ENCODE results near the gene MYBL2.

Gene MYBL2

DNA sequence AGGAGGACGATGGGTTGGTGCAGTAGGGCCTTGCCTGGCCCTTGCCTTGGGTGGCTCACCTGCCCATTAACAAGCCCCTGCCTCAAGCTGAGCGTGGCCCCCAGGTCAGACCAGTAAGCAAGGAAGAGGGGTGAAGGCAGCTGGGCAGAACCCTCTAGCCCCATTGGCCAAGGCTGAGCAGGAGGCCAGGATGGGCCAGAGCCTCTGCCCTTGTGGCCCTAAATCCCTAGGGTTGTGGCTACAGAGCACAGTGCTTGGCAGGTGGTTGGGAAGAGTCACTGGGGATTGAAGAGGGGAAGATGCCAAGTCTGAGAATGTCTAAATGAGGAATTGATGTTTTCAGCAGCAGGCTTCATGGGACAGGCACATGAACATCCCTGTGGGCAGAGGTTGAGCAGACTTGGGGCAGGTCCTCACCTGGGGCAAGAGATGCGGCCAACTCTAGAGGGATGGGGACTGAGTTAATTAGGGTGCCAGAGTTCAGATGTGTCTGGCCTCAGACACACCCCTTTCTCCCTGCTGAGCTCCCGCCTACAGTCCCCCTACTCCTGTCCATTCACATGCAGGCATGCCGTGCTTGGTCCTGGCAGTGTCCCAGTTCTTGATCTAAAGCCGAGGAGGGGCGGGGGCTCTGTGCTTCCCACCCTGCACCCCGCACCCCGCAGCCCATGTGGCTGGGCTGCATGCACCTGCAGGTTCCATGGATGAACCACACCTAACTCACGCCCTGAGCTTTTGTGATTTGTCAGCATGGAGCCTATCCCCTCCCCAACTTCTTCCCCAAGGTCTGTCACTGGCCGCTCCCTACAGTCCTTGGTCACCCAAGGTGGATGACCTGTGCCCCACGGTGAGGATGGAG lies 50.1 kb downstream of the MYBL2 start:
- TF ChIP-seq, protein P1, sequence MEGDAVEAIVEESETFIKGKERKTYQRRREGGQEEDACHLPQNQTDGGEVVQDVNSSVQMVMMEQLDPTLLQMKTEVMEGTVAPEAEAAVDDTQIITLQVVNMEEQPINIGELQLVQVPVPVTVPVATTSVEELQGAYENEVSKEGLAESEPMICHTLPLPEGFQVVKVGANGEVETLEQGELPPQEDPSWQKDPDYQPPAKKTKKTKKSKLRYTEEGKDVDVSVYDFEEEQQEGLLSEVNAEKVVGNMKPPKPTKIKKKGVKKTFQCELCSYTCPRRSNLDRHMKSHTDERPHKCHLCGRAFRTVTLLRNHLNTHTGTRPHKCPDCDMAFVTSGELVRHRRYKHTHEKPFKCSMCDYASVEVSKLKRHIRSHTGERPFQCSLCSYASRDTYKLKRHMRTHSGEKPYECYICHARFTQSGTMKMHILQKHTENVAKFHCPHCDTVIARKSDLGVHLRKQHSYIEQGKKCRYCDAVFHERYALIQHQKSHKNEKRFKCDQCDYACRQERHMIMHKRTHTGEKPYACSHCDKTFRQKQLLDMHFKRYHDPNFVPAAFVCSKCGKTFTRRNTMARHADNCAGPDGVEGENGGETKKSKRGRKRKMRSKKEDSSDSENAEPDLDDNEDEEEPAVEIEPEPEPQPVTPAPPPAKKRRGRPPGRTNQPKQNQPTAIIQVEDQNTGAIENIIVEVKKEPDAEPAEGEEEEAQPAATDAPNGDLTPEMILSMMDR (conservative IDR thresholded peaks at IDR 0.05; ENCODE audit: low read length): no peak
- DNase-seq (ENCODE audit: low read depth): no peak
- H3K4me3 ChIP-seq (ENCODE audit: low read length): no peak overlapping the region

DNA sequence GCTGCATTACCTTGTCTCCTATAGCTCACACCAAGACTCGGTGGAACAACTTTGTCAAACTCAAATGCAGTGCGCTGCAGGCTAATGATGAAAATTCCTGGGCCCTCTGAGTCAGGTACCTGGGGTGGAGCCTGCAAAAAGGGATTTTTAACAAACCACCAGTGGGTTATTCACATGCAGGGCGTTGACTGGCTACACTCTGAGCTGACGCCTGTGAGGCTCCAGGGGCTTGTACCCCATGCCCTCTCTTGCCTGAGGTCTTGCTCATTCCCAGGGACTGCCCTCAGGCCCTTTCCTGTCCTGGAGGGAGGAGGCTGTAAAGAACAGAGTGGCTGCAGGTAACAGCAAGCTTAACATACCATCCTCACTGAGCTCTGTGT lies 50.7 kb downstream of the MYBL2 start:
- TF ChIP-seq, protein P1 (conservative IDR thresholded peaks at IDR 0.05; ENCODE audit: low read length): no peak
- H3K4me3 ChIP-seq (ENCODE audit: low read length): no peak overlapping the region
- DNase-seq (ENCODE audit: low read depth): no peak

DNA sequence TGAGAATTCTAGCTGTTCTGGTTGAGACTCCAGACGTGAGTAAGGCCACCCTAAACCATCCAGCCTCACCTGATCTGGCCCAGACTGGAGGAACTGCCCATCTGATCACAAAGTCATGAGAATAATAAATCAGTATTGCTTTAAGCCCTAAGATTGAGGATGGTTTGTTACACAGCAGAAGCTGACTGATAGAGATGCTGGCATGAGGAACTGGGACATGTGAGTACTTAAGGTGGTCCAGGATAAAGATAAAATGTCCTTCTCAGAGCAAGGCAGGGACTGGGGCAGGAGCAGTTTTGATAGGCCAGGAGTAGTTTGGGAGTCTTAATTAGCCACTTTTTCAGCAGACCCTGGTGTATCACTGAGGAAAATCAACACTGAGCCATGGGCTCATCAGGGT lies 53.1 kb downstream of the MYBL2 start:
- DNase-seq (ENCODE audit: low read depth): no peak
- TF ChIP-seq, protein P1 (conservative IDR thresholded peaks at IDR 0.05; ENCODE audit: low read length): no peak
- H3K4me3 ChIP-seq (ENCODE audit: low read length): no peak overlapping the region

DNA sequence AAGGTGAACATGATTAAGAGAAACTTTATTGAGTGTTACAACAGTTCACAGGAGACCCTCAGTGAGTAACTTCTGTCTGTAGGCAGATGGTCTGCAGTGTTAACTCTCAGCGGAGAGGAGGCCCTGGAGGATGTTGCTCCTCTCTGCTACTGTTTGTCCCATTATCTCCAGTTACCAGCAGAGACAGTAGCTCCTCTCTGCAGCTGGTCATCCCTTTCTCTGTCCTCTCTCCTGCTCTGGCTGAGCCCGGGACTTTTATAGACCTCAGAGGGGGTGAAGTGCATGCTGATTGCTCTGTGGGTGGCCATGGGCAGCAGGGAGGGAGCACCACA lies 54.1 kb downstream of the MYBL2 start:
- TF ChIP-seq, protein P1 (conservative IDR thresholded peaks at IDR 0.05; ENCODE audit: low read length): no peak
- no peak overlapping the region for H3K4me3 ChIP-seq (ENCODE audit: low read length)
- no peak for DNase-seq (ENCODE audit: low read depth)

DNA sequence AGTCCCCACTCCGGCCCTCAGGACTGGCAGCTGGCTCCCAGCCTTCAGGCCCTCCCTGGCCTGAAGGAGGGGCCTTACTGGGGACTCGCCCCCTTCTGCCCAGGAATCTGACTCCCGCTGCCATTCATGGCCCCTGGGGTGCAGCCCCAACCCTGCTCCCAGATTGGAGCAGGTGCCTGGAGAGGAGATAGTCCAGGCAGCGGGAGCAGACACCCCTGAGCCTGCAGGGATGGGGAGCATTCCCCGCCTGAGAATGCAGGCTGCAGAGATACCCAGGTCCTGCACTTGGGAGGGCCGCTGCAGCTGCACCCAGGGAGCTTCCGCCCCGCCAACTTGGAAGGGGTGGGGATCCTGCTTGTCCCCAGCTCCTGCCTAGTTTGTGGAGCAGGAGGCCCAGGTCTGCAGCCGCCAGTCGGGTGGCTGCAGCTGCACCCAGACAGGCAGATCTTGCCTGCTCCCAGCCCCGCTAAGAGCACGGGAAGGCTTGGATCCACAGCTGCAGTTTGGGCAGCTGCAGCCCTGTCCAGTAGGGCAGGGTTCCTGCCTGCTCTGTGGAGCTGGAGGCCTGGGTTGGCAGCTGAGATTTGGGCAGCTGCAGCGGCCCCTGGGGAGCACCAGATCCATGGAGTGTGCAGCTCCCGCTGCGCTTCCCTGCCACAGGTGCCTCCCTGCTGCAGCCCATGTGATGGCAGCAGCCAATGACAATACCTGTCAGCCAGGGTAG lies 54.7 kb downstream of the MYBL2 start:
- H3K4me3 ChIP-seq (ENCODE audit: low read length): no peak overlapping the region
- DNase-seq (ENCODE audit: low read depth): no peak
- TF ChIP-seq, protein P1 (conservative IDR thresholded peaks at IDR 0.05; ENCODE audit: low read length): no peak

DNA sequence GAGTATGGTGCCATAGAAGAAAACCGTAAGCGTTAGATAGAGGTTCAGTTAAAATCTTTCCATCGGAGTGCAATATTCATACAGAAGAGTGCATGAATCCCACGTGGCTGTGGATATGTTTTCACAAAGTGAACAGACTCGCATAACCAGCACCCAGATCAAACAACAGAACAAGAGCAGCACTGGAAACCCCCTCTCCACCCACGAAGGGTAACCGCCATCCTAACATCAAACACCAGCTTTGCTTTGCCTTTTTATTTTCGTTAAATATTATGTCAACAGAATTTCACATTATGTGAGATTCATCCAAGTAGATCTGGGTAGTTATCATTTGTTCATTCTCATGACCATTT lies 55.2 kb downstream of the MYBL2 start:
- TF ChIP-seq, protein P1 (conservative IDR thresholded peaks at IDR 0.05; ENCODE audit: low read length): no peak
- DNase-seq (ENCODE audit: low read depth): no peak
- H3K4me3 ChIP-seq (ENCODE audit: low read length): no peak overlapping the region

DNA sequence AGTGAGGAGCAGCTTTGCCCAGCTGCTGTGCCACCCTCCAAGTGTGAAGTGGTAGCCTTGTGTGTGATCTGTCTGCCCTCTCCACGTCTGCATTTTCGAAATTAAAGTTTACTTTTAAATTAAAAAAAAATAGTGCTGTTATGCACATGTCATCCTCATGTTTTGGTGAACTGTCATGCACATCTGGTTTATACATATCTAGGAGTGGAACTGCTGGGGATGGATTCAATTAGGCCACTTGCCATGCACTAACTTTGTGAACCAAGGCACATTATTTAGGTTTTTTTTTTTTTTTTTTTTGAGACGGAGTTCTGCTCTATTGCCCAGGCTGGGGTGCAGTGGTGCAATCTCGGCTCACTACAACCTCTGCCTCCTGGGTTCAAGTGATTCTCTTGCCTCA lies 56.3 kb downstream of the MYBL2 start:
- TF ChIP-seq, protein P1 (conservative IDR thresholded peaks at IDR 0.05; ENCODE audit: low read length): no peak
- H3K4me3 ChIP-seq (ENCODE audit: low read length): no peak overlapping the region
- peak; percentile 75 for DNase-seq (ENCODE audit: low read depth)
